ENCODE data around the gene LMX1B.
A peak's percentile ranks its signal among the peaks of the same experiment; 100 is the strongest.

The LMX1B gene

DNA sequence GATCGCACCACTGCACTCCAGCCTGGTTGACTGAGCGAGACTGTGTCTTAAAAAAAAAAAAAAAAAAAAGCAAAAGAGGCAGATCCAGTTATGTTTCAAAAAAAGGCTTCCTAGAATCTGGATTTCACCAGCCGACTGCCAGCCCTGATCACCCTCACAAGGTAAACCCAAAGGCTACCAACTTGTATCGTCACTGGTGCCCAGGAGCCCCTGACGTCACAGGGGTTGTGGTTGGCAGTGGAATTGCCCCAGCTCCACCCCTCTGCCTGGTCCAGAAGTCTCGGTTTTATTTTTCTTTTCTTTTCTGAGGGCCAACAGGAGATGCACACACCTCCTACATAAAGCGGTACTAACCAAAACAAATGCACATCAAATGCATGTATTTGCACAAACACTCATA, 6.0 kb upstream of the LMX1B start:
- no peak for DNase-seq (ENCODE audit: low spot score)
- Histone ChIP-seq H3K18ac (ENCODE audit: low read length) (no peak overlapping the region), H4K91ac (ENCODE audit: low read depth, low read length, poor library complexity) (no peak overlapping the region), H3K9me3 (replicated peaks in 1 of 2; ENCODE audit: control insufficient read depth in 2 of 2, insufficient read depth in 1 of 2, low read depth in 1 of 2, low read length in 2 of 2) (peaks cover 0 to 1% of the 10 kb centered on the region in 2 donors), H2BK15ac (ENCODE audit: low read length) (no peak overlapping the region), H2AK5ac (ENCODE audit: low read depth, low read length) (no peak overlapping the region), H2BK12ac (ENCODE audit: low read length) (no peak overlapping the region), H3K23ac (ENCODE audit: low read depth, low read length, poor library complexity) (no peak overlapping the region), H2BK120ac (ENCODE audit: low read depth, low read length) (no peak overlapping the region), H3K4me1 (ENCODE audit: control insufficient read depth in 2 of 2, insufficient read depth in 1 of 2, low read depth in 1 of 2, low read length in 2 of 2) (peaks cover 5 to 20% of the 10 kb centered on the region in 2 donors), H3K4me3 (ENCODE audit: low read length in 2 of 2) (no peak overlapping the region), H3K27ac (replicated peaks; ENCODE audit: low read length) (no peak overlapping the region), H3K14ac (ENCODE audit: low read length) (no peak overlapping the region), H3K79me1 (ENCODE audit: low read depth, low read length) (no peaks in the 10 kb centered on the region), H3K36me3 (replicated peaks in 1 of 2; ENCODE audit: control insufficient read depth in 2 of 2, insufficient read depth in 2 of 2, low read length in 2 of 2) (no peaks in the 10 kb centered on the region), H2BK5ac (ENCODE audit: low read length) (no peak overlapping the region), H2AFZ (ENCODE audit: low read length) (no peak overlapping the region), H3K4ac (ENCODE audit: low read length) (no peak overlapping the region), H3K4me2 (ENCODE audit: insufficient read depth, low read length, poor library complexity, severe bottlenecking) (no peak overlapping the region), H3K27me3 (ENCODE audit: control insufficient read depth in 3 of 3, insufficient read depth in 3 of 3, low read depth in 1 of 3, low read length in 3 of 3) (peaks cover 25 to 82% (median 61%) of the 10 kb centered on the region in 3 experiments), H3K9ac (ENCODE audit: low read depth, low read length, poor library complexity) (no peak overlapping the region), H4K8ac (ENCODE audit: low read depth, low read length) (no peak overlapping the region)
- WGBS, 2 donors (ENCODE audit: extremely low coverage in 2 of 2, insufficient read length in 2 of 2, insufficient replicate concordance in 1 of 2) = no CpG with 5 or more reads among the region's 7 CpGs

DNA sequence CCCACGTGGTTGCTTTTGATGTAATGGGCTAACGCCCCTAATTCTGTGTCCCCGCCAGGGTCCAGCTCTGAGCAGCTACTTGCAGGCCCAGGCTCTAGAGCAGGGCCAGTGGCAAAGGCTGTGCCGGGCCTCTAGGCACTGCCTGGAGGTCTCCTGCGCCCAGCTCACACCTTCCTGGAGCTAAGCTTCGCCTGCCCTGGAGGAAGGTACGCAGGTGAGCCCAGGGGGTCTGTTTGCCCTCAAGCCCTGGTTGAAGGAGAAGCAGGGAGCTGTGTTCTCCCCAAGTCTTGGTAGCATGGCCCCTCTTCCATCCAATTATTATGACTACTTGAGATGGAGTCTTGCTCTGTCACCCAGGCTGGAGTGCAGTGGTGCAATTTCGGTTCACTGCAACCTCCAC, 5.2 kb upstream of the LMX1B start:
- Histone ChIP-seq H3K23ac (ENCODE audit: low read depth, low read length, poor library complexity) (no peak overlapping the region), H4K8ac (ENCODE audit: low read depth, low read length) (no peak overlapping the region), H2BK120ac (ENCODE audit: low read depth, low read length) (no peak overlapping the region), H2BK15ac (ENCODE audit: low read length) (no peak overlapping the region), H2BK5ac (ENCODE audit: low read length) (no peak overlapping the region), H2BK12ac (ENCODE audit: low read length) (no peak overlapping the region), H3K36me3 (replicated peaks in 1 of 2; ENCODE audit: control insufficient read depth in 2 of 2, insufficient read depth in 2 of 2, low read length in 2 of 2) (no peaks in the 10 kb centered on the region), H3K14ac (ENCODE audit: low read length) (no peak overlapping the region), H3K9ac (ENCODE audit: low read depth, low read length, poor library complexity) (no peak overlapping the region), H3K27ac (replicated peaks; ENCODE audit: low read length) (no peak overlapping the region), H3K4ac (ENCODE audit: low read length) (no peak overlapping the region), H2AK5ac (ENCODE audit: low read depth, low read length) (no peak overlapping the region), H3K79me1 (ENCODE audit: low read depth, low read length) (no peaks in the 10 kb centered on the region), H3K4me1 (ENCODE audit: control insufficient read depth in 2 of 2, insufficient read depth in 1 of 2, low read depth in 1 of 2, low read length in 2 of 2) (peaks cover 5 to 21% of the 10 kb centered on the region in 2 donors), H3K18ac (ENCODE audit: low read length) (no peak overlapping the region), H3K4me3 (ENCODE audit: low read length in 2 of 2) (no peak overlapping the region), H3K4me2 (ENCODE audit: insufficient read depth, low read length, poor library complexity, severe bottlenecking) (no peak overlapping the region), H2AFZ (ENCODE audit: low read length) (no peak overlapping the region), H3K27me3 (ENCODE audit: control insufficient read depth in 3 of 3, insufficient read depth in 3 of 3, low read depth in 1 of 3, low read length in 3 of 3) (peaks cover 32 to 88% (median 69%) of the 10 kb centered on the region in 3 experiments), H4K91ac (ENCODE audit: low read depth, low read length, poor library complexity) (no peak overlapping the region), H3K9me3 (replicated peaks in 1 of 2; ENCODE audit: control insufficient read depth in 2 of 2, insufficient read depth in 1 of 2, low read depth in 1 of 2, low read length in 2 of 2) (peaks cover 0 to 1% of the 10 kb centered on the region in 2 donors)
- no peak for DNase-seq (ENCODE audit: low spot score)
- no CpG with 5 or more reads among the region's 8 CpGs for WGBS, 2 donors (ENCODE audit: extremely low coverage in 2 of 2, insufficient read length in 2 of 2, insufficient replicate concordance in 1 of 2)

DNA sequence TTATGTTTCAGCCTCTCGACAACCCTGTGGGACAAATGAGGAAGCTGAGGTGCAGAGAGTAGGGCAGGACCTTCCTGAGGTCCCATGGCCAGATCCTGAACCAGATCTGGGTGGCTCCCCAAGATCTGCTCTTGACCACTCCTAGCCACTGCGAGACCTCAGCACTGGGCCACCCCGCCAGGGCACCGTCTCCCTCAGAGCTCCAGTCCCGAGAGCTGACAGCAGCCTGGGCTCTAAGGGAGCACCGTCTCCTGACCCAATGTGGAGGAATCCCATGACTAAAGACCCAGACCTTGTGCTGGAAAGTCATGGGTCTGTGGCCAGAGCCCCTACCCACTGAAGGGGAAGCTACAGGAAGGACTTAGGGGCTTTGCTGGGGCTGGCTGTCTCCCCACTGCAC, 4.5 kb upstream of the LMX1B start:
- H3K4me2 ChIP-seq (ENCODE audit: insufficient read depth, low read length, poor library complexity, severe bottlenecking) = no peak overlapping the region
- H3K79me1 ChIP-seq (ENCODE audit: low read depth, low read length) = no peaks in the 10 kb centered on the region
- no peak overlapping the region for H2BK15ac ChIP-seq (ENCODE audit: low read length)
- no peak overlapping the region for H3K23ac ChIP-seq (ENCODE audit: low read depth, low read length, poor library complexity)
- H3K4ac ChIP-seq (ENCODE audit: low read length) = no peak overlapping the region
- H3K36me3 ChIP-seq (replicated peaks in 1 of 2; ENCODE audit: control insufficient read depth in 2 of 2, insufficient read depth in 2 of 2, low read length in 2 of 2) = no peaks in the 10 kb centered on the region
- H3K14ac ChIP-seq (ENCODE audit: low read length) = peak overlapping the region; percentile 61
- no peak overlapping the region for H3K9ac ChIP-seq (ENCODE audit: low read depth, low read length, poor library complexity)
- H3K27ac ChIP-seq (replicated peaks; ENCODE audit: low read length) = no peak overlapping the region
- peaks cover 0 to 1% of the 10 kb centered on the region in 2 donors for H3K9me3 ChIP-seq (replicated peaks in 1 of 2; ENCODE audit: control insufficient read depth in 2 of 2, insufficient read depth in 1 of 2, low read depth in 1 of 2, low read length in 2 of 2)
- peaks cover 34 to 82% (median 75%) of the 10 kb centered on the region in 3 experiments for H3K27me3 ChIP-seq (ENCODE audit: control insufficient read depth in 3 of 3, insufficient read depth in 3 of 3, low read depth in 1 of 3, low read length in 3 of 3)
- no peak overlapping the region for H2BK120ac ChIP-seq (ENCODE audit: low read depth, low read length)
- WGBS, 2 donors (ENCODE audit: extremely low coverage in 2 of 2, insufficient read length in 2 of 2, insufficient replicate concordance in 1 of 2) = no CpG with 5 or more reads among the region's 6 CpGs
- H3K4me1 ChIP-seq (ENCODE audit: control insufficient read depth in 2 of 2, insufficient read depth in 1 of 2, low read depth in 1 of 2, low read length in 2 of 2) = peaks cover 5 to 21% of the 10 kb centered on the region in 2 donors
- H2BK5ac ChIP-seq (ENCODE audit: low read length) = no peak overlapping the region
- H2BK12ac ChIP-seq (ENCODE audit: low read length) = no peak overlapping the region
- no peak overlapping the region for H4K91ac ChIP-seq (ENCODE audit: low read depth, low read length, poor library complexity)
- H3K4me3 ChIP-seq (ENCODE audit: low read length in 2 of 2) = no peak overlapping the region
- no peak overlapping the region for H3K18ac ChIP-seq (ENCODE audit: low read length)
- no peak for DNase-seq (ENCODE audit: low spot score)
- no peak overlapping the region for H4K8ac ChIP-seq (ENCODE audit: low read depth, low read length)
- H2AK5ac ChIP-seq (ENCODE audit: low read depth, low read length) = no peak overlapping the region
- H2AFZ ChIP-seq (ENCODE audit: low read length) = no peak overlapping the region

DNA sequence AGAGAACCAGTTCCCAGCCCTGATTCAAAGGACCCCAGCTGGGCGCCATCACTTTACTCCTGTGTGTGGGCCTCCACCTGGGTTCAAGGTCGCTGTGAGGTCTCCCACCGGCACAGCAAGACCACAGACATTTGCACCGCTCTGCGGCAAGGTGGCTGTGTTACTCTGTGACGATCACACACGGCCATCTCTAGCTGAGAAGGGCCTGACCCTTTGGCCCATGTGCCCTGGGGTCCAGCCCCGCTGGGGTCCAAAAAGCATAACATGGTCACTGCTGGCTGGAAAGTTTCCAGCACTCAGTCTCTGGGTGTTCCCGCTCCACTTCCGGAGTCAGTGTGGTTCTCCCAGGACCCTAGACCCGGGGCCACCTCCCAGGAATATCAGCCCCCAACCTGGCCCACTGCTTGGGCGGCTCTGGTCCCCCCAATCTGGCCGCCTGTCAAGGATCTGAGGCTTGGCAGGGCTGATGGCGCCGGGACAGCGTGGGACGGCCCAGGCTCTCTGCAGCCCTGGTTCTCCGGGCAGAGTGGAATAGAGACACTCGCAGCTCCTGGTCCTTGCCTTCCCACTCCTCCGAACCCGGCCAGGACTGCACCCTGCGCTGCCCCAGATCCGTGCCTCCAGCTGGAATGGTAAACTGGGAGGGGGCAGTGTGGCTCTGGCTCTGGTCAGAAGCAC, 3.9 kb upstream of the LMX1B start:
- DNase-seq (ENCODE audit: low spot score) = no peak
- Histone ChIP-seq H2BK120ac (ENCODE audit: low read depth, low read length) (no peak overlapping the region), H3K27me3 (ENCODE audit: control insufficient read depth in 3 of 3, insufficient read depth in 3 of 3, low read depth in 1 of 3, low read length in 3 of 3) (peaks cover 41 to 85% (median 82%) of the 10 kb centered on the region in 3 experiments), H4K91ac (ENCODE audit: low read depth, low read length, poor library complexity) (no peak overlapping the region), H2BK15ac (ENCODE audit: low read length) (peak overlapping the region; percentile 77), H4K8ac (ENCODE audit: low read depth, low read length) (no peak overlapping the region), H2BK12ac (ENCODE audit: low read length) (no peak overlapping the region), H3K36me3 (replicated peaks in 1 of 2; ENCODE audit: control insufficient read depth in 2 of 2, insufficient read depth in 2 of 2, low read length in 2 of 2) (no peaks in the 10 kb centered on the region), H2AFZ (ENCODE audit: low read length) (no peak overlapping the region), H2BK5ac (ENCODE audit: low read length) (no peak overlapping the region), H3K4me3 (ENCODE audit: low read length in 2 of 2) (no peak overlapping the region), H3K4me1 (ENCODE audit: control insufficient read depth in 2 of 2, insufficient read depth in 1 of 2, low read depth in 1 of 2, low read length in 2 of 2) (peaks cover 5 to 21% of the 10 kb centered on the region in 2 donors), H3K9me3 (replicated peaks in 1 of 2; ENCODE audit: control insufficient read depth in 2 of 2, insufficient read depth in 1 of 2, low read depth in 1 of 2, low read length in 2 of 2) (peaks cover 0 to 5% of the 10 kb centered on the region in 2 donors), H3K79me1 (ENCODE audit: low read depth, low read length) (no peaks in the 10 kb centered on the region), H3K14ac (ENCODE audit: low read length) (peak overlapping the region; percentile 1), H3K4me2 (ENCODE audit: insufficient read depth, low read length, poor library complexity, severe bottlenecking) (peak overlapping the region; percentile 37), H2AK5ac (ENCODE audit: low read depth, low read length) (peak overlapping the region; percentile 88), H3K4ac (ENCODE audit: low read length) (no peak overlapping the region), H3K23ac (ENCODE audit: low read depth, low read length, poor library complexity) (no peak overlapping the region), H3K27ac (replicated peaks; ENCODE audit: low read length) (no peak overlapping the region), H3K9ac (ENCODE audit: low read depth, low read length, poor library complexity) (peak overlapping the region; percentile 72), H3K18ac (ENCODE audit: low read length) (peak overlapping the region; percentile 97)
- WGBS, 2 donors (ENCODE audit: extremely low coverage in 2 of 2, insufficient read length in 2 of 2, insufficient replicate concordance in 1 of 2) = no CpG with 5 or more reads among the region's 23 CpGs
